ENCODE measurements around the gene FLYWCH2.

Gene FLYWCH2

GRCh38 chr16:2884041-2884451 is 1.0 kb downstream of the FLYWCH2 start:
- no peak for DNase-seq

GRCh38 chr16:2894231-2894630 is 11.2 kb downstream of the FLYWCH2 start:
- DNase-seq: no peak

GRCh38 chr16:2895813-2896212 is 12.8 kb downstream of the FLYWCH2 start:
- DNase-seq: peak; percentile 41

GRCh38 chr16:2896480-2897010 is 13.5 kb downstream of the FLYWCH2 start:
- no peak for DNase-seq

- DNase-seq: no peak
Observed at GRCh38 chr16:2897110-2897509, 14.1 kb downstream of the FLYWCH2 start.

- DNase-seq: no peak
Observed at GRCh38 chr16:2898831-2899563, 16.0 kb downstream of the FLYWCH2 start.

- DNase-seq: no peak
Observed at GRCh38 chr16:2899564-2900072, 16.6 kb downstream of the FLYWCH2 start.

- DNase-seq: no peak
Observed at GRCh38 chr16:2900526-2901075, 17.6 kb downstream of the FLYWCH2 start.

- no peak for DNase-seq
Observed at GRCh38 chr16:2902337-2903130, 19.5 kb downstream of the FLYWCH2 start.

- DNase-seq: peak; percentile 61
Observed at GRCh38 chr16:2904100-2904921, 21.3 kb downstream of the FLYWCH2 start.

- no peak for DNase-seq
Observed at GRCh38 chr16:2904922-2905240, 21.9 kb downstream of the FLYWCH2 start.

GRCh38 chr16:2905241-2905987 is 22.4 kb downstream of the FLYWCH2 start:
- DNase-seq: peak; percentile 98

- DNase-seq: no peak
Observed at GRCh38 chr16:2905988-2906387, 23.0 kb downstream of the FLYWCH2 start.

GRCh38 chr16:2907084-2907753 is 24.2 kb downstream of the FLYWCH2 start:
- peak; percentile 25 for DNase-seq

- no peak for DNase-seq
Observed at GRCh38 chr16:2910441-2910969, 27.5 kb downstream of the FLYWCH2 start.

- DNase-seq: peak; percentile 93
Observed at GRCh38 chr16:2911638-2912329, 28.8 kb downstream of the FLYWCH2 start, which contains the start of gene FLYWCH1. Gene FLYWCH1 (plus strand): TSS chr16:2911931. CDS start chr16:2929686, 17,755 bp downstream.

- peak; percentile 21 for DNase-seq
Observed at GRCh38 chr16:2912330-2913199, 29.6 kb downstream of the FLYWCH2 start.

- no peak for DNase-seq
Observed at GRCh38 chr16:2913603-2914002, 30.6 kb downstream of the FLYWCH2 start.

- no peak for DNase-seq
Observed at GRCh38 chr16:2914233-2914632, 31.2 kb downstream of the FLYWCH2 start.
